AG04450 (cell line): ENCODE data around the gene PREPL. TPM values are rescaled to one million over a fixed set of nuclear protein-coding genes. Genes with fewer than 3 reads are reported as not detected.

ENCODE experiments used
- CTCF ChIA-PET: fragments of 300-600, 350-600 bp; formaldehyde crosslinking; extraction: SDS; loops from one replicate; lab custom pipeline; 2022; ENCODE audit warnings: antibody characterized with exemption, inconsistent platforms; lab: Charles Lee
- POLR2A ChIA-PET: fragments of 350-600 bp; formaldehyde crosslinking; extraction: SDS; loops from one replicate; lab custom pipeline; 2021; ENCODE audit warnings: antibody characterized with exemption, inconsistent platforms; lab: Yijun Ruan, JAX
- DNase-seq: peaks from one replicate; pipeline ENCODE4 v3.0.0-alpha.2; 2011; ENCODE audit warnings: low read depth, low spot score
- H3K27ac ChIP-seq: one replicate; pipeline ENCODE4 v1.5.1; 2012; ENCODE audit warnings: low read depth, low read length, control low read depth
- H3K27me3 ChIP-seq: one replicate; pipeline ENCODE4 v1.6.0; 2012; ENCODE audit warnings: low read length; ENCODE audit not compliant: control insufficient read depth, insufficient read depth
- H3K4me3 ChIP-seq: 2 replicates; pipeline ENCODE4 v1.5.1; 2011; ENCODE audit warnings: mild to moderate bottlenecking, low read depth, low read length, control low read depth
- H3K9me3 ChIP-seq: 2 replicates; pipeline ENCODE4 v1.5.1; 2012; ENCODE audit warnings: low read length; ENCODE audit not compliant: control insufficient read depth, insufficient read depth
- CTCF ChIP-seq: IDR thresholded peaks from 2 replicates; pipeline ENCODE4 v1.5.1; 2011; ENCODE audit warnings: low read depth, low read length, control low read depth, inconsistent platforms
- polyA plus RNA-seq: library from polyadenylated mRNA; depleted of rRNA; stranded (reverse); fragments of >200 nt; gene quantifications from 2 replicates; pipeline ENCODE4 v1.2.3, GENCODE V29; 2011

PREPL gene
- polyA plus RNA-seq, 1 experiment, result 79.6 TPM

- Histone ChIP-seq H3K4me3 (no peak overlapping the region), H3K27ac (no peak overlapping the region), H3K27me3 (no peaks in the 10 kb centered on the region), H3K9me3 (no peaks in the 10 kb centered on the region)
- TF ChIP-seq CTCF, result no peak
- no peak for DNase-seq
- CTCF ChIA-PET, result interaction anchor here (0.6 to 1.0 kb wide), 2 partner anchors 21 to 60 kb away, joined by 3 to 4 read pairs; no protein-coding TSS in a partner anchor
- POLR2A ChIA-PET, result no interaction called here
Observed at GRCh38 chr2:44371445-44371844, 10.2 kb upstream of the PREPL start.

- DNase-seq, result no peak
- ChIA-PET CTCF (no interaction called here), POLR2A (no interaction called here)
- TF ChIP-seq CTCF, result no peak
- Histone ChIP-seq H3K4me3 (no peak overlapping the region), H3K9me3 (no peaks in the 10 kb centered on the region), H3K27me3 (no peaks in the 10 kb centered on the region), H3K27ac (no peak overlapping the region)
Observed at GRCh38 chr2:44369392-44369791, 8.1 kb upstream of the PREPL start.

GRCh38 chr2:44367591-44367990 is 6.3 kb upstream of the PREPL start:
- Histone ChIP-seq H3K4me3 (no peak overlapping the region), H3K9me3 (no peaks in the 10 kb centered on the region), H3K27ac (no peak overlapping the region), H3K27me3 (no peaks in the 10 kb centered on the region)
- POLR2A ChIA-PET, result no interaction called here
- DNase-seq, result no peak
- CTCF ChIA-PET, result interaction anchor here (0.5 to 1.1 kb wide), 3 partner anchors 112 to 588 kb away, joined by 3 to 5 read pairs (median 3); no protein-coding TSS in a partner anchor
- TF ChIP-seq CTCF, result no peak

- POLR2A ChIA-PET, result no interaction called here
- CTCF ChIA-PET, result no interaction called here
- no peak for DNase-seq
- no peak overlapping the region for H3K4me3 ChIP-seq
- TF ChIP-seq CTCF, result no peak
- H3K9me3 ChIP-seq, result no peaks in the 10 kb centered on the region; the same call in 1 of the 2 replicates
- H3K27ac ChIP-seq, result no peak overlapping the region
- no peaks in the 10 kb centered on the region for H3K27me3 ChIP-seq
Observed at GRCh38 chr2:44364604-44365003, 3.3 kb upstream of the PREPL start.

GRCh38 chr2:44362207-44363015 is 1.1 kb upstream of the PREPL start:
- POLR2A ChIA-PET, result interaction anchor here (0.5 to 2.6 kb wide), 8 partner anchors 11 to 367 kb away, joined by 3 to 15 read pairs (median 6); partner anchors contain the start of gene PPM1B
- no peak for TF ChIP-seq CTCF
- no peaks in the 10 kb centered on the region for H3K27me3 ChIP-seq
- peak overlapping the region; percentile 35 for H3K27ac ChIP-seq
- CTCF ChIA-PET, result interaction anchor here (0.8 to 2.4 kb wide), 10 partner anchors 11 to 593 kb away, joined by 3 to 9 read pairs (median 4); no protein-coding TSS in a partner anchor
- no peaks in the 10 kb centered on the region; the same call in 1 of the 2 replicates for H3K9me3 ChIP-seq
- no peak for DNase-seq
- peak overlapping the region; percentile 92 for H3K4me3 ChIP-seq
